ENCODE measurements around the gene SHROOM3. TPM values are rescaled to one million over a fixed set of nuclear protein-coding genes. Genes with fewer than 3 reads are reported as not detected.

The SHROOM3 gene
- polyA plus RNA-seq, 1 donor: 34.3 TPM

DNA sequence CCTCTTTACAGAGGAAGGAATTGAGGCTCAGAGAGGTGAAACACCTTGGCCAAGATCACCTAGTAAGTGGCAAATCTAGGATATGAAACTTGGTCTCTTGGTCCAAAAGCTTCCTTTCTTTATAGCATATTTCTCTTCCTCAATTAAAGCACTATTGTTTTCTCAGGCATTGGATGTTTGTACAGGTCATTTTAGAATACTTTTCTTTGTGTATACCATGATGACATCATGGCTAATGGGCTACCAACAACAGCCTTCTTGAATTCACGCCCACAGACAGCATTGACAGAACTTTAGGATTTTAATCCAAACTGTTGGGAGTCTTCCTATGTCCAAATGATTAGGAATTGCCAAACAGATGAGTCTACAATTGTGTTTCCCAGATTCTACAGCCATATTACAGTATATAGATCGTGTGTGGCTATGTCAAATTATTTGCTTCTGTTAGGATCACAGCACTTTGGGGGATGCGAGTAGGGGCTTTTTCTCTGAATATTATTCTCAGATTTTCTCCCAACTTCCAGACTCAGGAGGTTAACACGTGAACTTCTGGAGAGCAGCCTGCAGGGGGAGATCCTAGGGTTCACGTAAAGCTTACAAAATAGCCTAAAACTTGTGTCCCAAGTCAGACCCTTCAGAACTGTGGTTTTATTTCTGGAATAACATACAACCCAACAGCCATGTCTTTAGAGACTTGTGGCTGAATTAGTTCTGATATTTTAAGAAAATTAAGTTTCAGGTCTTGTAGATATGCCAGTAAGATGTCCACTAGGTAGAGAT is 191.8 kb downstream of the SHROOM3 start:
- DNase-seq: no peak

DNA sequence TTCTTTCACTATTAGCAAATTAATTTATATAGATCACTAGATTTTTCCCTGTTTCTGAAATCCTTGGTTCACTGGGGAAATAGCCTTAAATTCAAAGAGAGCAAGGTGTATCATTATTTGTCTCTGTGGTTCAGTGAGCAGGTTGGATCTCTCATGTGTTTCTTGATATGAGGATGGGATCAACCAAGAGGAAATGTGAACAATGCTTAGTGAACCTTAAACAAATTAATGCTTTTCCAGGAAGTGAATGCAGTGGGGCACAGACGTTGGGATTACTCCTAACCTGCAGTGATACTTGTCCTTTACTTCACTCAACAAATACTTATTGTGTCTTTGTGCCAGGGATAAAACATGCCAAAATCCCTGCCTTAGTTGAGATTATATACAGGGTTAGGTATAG is 193.2 kb downstream of the SHROOM3 start:
- no peak for DNase-seq

DNA sequence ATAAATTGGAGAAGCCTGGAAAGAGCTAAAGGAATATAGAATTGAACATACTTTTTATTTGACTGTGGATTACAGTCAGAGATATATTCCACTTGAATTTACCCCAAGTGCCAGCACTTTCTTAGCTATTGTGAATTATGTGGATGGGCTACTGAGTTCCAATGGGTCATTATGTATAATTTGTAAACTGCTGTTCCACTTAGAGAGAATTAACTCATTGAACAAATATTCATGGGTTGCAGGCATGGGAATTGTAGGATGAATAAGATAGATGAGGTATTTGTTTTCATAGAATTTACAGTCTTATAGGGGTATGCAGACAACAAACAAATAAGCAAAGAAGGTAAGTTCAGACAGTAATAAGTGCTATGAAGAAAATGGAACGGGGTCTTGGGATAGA is 195.7 kb downstream of the SHROOM3 start:
- DNase-seq: no peak

DNA sequence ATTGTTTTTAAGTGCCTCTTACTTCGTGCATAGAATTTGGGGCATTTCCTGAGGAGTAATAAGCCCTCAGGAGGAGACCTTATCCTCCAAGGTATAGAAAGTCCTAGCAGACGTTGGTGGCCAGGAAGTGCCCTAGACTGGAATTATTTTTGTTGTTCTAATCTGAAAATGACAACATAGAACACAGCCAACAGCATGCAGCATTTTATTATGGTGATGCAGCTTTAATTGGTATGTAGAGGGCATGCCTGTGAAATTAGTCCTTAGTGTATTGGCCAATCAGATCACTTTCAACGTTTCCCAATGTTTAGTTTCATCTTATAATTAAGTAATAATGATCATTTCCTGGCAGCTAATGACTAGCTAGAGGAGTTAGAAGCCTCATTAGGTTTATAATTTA is 199.2 kb downstream of the SHROOM3 start:
- no peak for DNase-seq

DNA sequence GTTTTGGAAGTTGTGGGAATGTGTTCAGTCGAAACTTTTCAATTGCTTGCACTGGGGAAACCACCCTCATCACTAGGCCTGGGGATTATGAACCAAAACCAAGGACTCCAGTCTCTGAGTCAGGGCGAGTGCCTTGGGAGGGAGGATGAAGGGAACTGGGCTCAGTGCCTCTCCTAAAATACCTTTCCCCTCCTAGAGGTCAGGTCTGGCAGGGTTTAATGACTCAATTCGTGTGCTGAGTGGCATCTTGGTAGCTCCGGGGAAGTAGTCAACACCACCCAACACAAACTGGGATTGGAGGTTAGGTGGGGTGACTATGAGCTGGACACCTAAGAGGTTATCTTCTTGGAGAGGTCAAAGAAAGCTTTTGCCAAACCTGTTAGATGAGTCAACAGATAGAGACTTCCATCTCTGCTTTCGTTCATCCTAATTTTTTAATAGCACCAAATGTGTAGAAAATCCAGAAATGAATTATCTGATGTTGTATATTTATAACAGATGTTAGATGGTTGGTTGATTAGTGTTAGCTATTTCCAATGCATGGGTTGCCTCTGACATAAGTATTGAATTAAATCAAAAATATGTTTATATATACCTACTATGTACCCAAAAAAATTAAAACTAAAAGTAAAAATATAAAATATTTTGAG is 202.8 kb downstream of the SHROOM3 start:
- no peak for DNase-seq

DNA sequence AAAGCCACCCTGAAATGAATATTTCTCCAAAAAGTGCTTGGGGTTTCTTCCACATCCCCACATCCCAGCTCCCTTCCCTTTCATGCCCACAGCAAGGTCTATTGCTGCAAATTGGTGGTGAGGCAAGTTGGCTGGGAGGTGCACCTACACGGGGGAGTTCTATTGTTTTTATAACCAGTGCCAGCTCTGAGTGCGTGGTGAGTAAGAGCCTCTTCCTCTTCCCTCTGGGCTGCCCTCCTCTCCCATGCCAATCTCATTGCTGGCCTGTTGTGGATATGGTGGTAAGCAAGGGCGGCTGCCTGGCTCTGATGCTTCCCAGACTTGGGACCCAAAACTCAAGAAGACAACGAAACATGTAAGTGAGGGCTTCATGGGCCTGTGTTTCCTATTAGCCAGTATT is 204.3 kb downstream of the SHROOM3 start:
- no peak for DNase-seq

DNA sequence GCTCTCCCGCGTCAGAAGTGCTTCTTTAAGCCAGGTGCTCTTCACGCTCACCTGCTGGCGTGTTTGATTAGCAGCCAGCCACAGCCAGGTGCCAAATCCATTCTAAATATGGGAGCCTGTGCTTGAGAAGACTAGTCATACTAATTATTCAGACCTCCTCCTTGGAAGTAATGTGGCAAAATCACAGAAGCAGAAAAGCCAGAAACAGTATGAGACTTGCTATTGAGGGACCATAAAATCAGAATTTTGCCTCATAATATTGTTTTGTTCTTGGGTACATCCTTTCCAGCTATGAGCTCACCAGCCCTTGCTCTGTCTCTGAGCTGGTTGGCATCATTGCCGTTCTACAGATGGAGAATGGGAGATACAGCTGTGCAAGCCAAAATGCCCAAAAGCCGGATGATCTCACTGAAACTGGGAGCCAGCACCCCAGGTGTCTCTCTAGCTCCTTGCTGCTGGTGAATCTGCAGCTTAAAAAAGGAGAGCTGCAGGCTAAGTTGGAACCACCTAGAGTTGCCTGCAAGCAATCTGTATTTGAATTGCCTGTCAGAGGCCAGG is 205.4 kb downstream of the SHROOM3 start:
- DNase-seq: no peak

DNA sequence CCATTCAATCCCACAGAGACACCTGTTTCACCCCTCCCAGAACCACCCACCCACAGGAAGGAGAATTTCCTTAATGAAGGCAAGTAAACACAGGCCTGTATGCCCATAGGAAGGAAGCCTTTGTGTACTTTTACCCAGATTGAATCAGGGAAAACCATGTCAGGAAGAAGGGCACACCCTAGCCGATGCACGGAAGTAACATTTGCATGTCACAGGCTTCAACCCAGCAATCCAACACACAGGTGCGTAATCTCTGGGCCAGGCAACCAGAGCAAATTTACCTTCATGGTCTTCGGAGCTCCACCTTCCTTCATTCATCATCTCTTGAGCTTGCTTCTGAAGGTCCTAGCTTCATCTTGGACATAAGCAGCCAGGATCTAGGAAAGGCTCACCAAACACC is 206.3 kb downstream of the SHROOM3 start:
- DNase-seq: no peak

DNA sequence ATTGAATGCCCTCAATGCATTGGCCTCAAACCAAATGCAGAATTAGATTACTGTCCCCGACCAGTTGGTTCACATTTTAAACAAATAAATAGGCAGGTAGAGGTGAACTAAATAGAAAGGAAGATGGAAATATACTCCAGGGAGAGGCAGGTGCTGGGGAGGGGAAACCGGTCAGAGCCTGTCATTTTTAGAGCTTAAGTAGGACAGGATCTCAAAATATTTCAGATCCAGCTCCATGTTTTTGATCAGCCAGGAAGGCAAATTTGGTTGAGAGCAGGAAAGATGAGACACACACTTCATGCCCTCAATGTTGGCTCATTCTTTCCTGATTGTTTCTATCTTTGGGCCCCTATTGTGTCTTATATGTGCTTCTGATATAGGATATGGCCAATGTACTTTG is 206.7 kb downstream of the SHROOM3 start:
- DNase-seq: no peak

DNA sequence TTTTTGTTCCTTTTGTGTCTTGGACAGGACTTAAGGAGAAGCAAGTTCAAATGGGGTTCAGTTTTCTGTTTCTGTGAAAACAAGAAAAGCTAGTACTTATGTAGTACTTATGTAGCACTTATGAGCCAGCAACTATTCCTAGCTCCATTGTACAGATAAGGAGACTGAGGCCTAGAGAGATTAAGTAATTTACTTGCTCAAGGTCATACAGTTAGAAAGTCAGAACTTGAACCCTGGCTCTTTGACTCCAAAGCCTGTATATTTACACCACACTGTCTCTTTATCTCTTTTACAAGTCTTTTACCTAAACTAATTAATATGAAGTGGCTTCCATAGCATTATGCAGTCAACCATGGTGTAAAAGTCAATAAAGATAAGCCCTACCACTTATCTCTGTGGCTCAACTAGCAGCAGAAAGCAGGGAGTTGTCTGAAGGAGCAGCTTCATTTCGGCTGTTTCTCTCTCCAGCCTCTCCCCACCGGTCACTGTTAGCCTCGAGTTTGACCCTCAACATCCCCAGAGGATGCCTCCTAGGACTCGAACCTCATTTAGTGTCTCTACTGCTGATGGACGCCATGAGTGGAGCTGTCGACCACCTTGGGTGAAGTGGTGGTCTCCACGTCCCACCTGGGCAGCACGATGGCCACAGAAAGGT is 209.9 kb downstream of the SHROOM3 start:
- no peak for DNase-seq

DNA sequence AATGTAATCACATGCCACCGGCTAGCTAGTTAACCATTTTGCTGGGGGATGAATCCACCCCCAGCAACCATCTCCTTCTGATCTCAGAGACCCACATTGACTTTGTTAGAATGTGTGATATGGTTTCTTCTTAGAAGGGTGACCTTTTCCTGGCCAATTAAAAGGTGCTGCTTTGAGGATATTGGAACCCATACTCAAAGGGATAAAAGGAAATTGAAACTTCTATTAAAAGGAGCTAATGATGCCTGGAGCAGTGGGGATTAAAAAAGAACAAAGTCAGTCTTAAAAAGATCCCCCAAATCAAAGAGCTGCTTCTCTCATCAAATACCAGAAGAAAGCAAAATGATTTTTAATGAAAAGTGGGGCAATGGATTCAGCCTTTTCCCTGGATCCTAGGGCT is 214.1 kb downstream of the SHROOM3 start:
- DNase-seq: no peak

DNA sequence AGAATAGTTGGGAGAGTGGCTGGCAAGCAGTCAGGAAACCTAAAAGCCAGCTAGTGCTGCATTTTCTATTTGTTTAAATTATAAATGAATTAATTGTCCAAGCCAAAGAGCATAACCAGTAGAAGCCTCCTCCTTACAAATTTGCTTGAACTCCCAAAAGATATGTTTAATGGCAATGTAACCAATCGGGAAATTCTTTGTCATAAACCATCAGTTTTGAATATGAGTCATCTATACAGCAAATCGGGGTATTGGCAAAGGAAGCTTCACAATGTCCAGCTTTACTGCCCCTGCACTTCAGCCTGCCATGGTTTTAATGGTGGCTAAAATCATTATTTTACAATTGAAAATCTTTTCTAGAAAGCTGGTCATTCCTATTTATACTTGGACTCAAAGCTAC is 216.6 kb downstream of the SHROOM3 start:
- no peak for DNase-seq

DNA sequence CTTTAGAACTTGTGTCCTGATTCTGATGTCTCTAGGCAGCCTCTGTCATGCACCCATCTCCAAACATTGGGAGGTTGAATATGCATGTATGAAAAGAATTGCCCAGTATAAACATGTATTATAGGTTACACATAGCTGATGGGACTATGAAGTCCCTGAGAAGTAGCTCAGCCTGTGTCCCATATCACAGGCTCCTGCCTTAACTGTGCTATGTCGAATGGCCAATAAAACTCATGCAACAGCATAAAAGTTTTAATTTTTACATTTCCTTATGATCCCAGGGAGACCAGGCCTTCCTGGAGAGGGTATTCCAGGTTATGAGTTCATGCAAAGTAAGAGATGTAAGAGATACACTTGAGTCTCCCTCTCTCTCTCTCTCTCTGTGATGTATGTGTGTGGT is 217.4 kb downstream of the SHROOM3 start:
- DNase-seq: no peak

DNA sequence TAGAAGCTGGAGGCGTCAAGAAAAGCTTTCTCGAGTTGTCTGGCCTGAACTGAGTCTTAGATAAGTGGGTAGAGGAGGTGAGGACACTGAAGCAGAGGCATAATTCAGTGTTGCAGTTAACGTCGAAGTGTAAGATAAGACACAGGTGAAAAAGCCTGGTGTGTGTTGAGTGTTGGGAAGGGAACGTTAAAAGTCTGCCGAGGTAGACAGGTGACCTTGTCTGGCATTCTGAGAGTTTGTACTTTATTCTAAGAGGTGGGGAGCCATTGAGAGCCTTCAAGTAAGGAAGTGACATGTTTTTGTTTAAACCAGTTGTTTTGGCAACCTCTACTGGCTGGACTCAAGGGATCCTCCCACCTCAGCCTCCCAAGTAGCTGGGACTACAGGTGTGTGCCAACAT is 219.1 kb downstream of the SHROOM3 start:
- DNase-seq: no peak

DNA sequence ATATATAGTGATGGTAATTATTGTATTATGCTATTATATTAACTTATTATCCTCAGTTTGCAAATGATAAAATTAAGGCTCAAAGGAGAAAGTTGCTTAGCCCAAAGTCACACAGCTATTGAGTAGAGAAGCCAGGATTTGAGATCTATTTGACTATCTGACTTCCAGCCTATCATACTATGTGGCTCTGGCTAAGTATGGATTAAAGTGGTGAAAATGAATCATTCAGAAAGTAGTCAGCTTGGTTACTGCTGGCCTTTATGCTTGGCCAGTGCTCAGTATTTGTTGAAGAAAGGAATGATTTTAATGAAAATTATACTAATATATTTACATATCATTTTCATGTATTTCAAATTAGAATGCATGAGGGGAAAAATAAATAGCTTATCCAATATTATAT is 219.8 kb downstream of the SHROOM3 start:
- DNase-seq: no peak

DNA sequence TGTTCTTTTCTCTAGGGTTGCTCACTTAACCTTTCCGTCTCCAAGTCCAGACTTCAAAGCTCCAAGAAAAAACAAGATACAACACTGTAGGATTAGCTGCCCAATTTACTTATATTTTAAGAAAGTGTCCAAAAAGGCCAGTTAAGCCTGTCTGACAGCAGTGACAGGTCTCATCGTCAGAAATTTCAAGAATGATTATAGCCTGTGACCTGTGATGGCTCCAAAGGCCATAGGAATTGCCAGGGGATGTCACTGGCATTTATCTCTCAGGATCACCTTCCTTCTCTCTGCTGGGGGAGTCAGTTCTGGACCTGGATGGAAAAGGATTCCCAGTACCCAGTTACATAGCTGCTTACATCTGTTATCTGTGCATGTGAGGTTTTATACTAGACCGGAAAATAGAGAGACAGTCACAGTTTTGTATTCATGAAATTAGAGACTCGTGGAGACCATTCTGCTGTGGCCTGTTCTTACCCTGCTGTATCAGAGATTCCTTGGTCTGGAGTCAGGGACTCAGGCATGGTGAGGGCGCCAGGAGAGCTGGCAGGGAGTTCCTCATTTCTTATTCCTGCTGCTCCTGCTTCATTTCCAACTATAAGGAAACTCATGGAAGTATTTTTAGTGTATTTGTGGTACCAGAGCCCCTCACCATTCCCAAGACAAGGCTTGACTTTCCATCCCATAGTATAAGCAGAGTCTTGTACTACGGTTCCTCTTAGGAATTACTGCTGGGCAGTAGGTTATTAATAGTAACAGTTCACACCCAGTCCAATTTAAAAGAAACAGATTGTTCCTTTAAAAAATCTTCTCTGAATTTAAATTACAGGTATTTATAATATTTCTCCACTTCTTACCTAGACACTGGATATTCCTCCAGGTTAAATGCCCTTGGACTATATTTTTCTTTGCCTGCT is 220.8 kb downstream of the SHROOM3 start:
- DNase-seq: no peak

DNA sequence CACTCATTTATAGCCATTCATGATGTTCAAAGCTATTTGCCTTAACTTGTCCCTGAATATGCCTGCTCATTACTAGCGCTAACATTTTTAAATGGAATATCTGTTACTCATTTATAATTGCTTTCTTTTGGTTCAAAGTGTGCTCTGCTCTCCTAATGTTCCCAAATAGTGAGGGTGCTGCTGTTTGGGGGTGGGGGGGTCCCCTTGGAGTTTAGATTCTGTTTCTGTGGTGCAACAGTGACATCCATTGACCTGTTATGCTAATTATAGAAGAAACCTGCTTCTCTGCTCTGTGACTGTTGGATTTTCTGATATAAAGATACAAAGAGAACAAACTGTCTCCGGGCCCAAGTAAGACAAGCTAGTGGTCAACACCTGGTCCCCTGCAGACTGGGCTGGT is 222.4 kb downstream of the SHROOM3 start:
- no peak for DNase-seq

DNA sequence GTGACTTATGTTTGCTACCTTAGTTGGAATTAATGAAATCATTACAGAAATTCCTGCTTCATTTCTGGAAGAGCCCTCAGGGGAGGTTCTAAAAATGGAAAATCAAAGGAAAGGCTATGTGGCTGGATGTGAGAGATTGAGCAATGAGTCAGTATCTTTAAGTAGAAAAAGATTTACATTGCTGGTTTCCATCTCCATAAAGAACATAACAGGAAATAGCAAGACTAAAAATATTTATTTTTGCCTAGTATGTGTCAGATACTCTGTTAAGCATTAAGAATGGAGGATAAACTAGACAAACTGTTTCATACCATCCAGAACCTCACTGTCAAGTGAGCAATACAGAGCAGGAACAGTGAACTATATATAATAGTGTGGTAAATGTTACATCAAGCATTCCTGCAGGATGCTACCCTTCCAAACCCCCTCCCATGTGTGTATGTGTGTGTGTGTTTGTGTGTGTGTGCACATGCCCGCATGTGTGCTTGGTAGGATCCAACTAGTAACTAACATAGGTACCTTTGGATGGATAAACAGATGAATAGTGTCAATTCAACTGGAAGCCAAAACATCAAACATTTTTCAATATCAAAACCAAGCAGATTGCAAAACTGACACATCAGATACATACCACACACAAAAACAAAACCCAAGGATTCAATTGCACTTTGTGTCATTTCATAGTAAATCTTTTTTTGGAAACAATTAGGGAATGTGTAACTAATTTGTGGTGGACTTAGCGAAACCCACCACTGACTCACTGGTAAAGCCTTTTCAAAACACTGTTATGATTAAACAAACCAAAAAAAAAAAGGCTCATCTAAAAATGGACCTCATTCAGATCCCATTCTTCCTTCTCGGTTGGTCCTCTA is 223.4 kb downstream of the SHROOM3 start:
- DNase-seq: no peak

DNA sequence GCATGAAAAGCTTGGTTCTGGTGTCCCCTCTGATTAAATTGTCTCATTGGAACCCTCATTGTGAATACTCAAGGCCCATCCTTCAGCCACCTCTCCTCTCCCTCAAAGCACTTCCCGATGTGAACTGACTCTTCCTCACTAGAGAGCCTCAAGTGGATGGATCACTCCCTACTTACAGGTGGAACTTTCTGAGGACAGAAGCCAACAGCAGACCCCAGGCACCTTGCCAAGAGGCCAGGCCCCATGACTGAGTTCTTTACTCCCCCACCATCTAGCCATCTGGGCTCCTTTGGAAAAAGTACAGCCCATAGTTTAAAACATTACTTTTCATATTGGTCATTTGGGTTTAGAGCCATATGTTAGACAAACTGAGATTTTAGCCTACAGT is 224.1 kb downstream of the SHROOM3 start:
- no peak for DNase-seq

DNA sequence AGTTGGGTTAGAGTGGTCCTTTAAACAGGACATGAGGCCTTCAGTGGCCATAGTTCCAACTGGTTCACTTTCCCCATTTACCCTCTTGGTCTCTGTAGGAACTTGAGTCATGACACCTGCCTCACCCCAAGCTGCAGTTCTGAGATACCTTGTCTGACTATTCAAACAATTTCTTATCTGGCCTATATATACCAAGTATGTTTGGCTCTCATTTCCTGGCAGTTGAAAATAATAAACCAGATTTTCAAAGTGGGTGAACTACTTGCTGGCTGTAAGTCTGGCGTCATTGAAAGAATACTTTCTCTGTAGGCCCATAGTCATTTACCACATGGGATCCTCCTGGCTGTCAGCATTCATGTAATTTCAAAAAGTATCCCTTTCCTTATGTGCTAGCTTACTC is 228.8 kb downstream of the SHROOM3 start:
- DNase-seq: no peak

DNA sequence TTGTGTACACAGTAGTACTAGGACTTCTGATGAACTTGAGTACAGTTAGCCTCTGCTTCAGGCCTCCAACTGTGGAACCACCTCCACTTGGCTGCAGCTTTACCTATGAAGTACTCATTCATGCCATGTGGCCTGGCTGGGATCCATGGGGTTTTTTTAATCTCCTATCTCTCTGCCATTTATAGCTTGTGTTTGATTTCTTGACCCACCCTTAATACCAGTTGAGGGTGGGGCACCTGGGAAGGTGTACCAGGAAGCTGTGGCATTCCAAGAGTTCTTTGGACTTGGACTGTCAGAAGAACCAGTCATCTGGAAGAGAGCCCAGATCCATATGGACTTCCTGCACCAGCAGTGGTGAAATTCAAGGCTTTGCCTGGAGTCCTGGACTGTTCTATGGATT is 230.1 kb downstream of the SHROOM3 start:
- DNase-seq: no peak

DNA sequence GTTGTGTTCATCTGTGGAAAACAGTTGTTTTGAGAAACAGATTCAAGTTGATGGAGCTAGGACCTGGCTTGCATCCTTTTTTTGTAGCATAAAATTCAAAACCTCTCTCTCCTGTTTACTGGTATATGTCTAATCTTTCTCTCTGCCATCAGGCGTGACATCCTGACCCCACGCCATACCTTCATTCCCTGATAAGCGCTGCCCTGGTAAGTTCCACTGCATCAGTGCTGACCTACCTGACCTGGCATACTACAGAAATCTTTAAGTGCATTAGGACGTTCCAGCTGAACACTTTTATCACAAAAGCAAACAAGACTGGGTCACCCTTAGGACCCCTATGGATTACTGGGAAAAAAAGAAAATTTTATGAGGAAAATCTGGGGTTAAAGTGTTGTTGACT is 230.7 kb downstream of the SHROOM3 start:
- no peak for DNase-seq
